GM08714 (cell line): ENCODE data around the gene RASGRF2.

Source experiments
- H3K4me3 ChIP-seq: fragments of 200-500 bp; sonication (Bioruptor generic); 2 replicates; pipeline ENCODE4 v1.5.1; 2014; ENCODE audit warnings: mild to moderate bottlenecking, low read length, inconsistent platforms
- ZNF274 ChIP-seq: IDR thresholded peaks from 2 replicates; pipeline ENCODE4 v1.6.1; 2012; ENCODE audit warnings: mild to moderate bottlenecking, low read depth, low read length

RASGRF2 gene

DNA sequence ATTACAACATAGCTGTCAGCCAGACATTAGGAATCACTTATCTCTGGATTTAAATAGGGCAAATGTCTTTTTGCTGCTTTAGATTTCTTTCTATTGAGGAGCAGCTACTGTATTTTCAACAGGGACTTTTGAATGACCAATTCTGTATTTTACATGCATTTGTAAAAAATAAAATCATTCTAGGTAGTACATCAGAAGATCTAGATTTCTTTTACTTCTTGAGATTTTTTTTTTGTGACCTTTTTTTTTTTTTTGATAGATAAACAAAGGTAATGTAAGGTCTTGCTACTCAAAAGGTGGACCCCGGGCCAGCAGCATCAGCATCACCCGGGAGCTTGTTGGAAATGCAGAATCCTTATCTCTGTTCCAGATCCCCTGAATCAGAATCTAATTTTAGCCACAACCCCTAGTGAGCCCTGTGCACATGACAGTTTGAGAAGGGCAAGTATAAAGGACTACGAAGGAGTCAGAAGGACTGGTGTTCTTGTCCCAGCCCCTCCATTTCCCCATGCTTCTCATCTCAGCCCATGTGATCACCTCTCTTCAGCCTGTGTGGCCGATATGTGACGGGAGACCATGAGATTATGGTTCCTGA is 235.3 kb downstream of the RASGRF2 start:
- no peak overlapping the region for H3K4me3 ChIP-seq
- TF ChIP-seq ZNF274, result no peak

DNA sequence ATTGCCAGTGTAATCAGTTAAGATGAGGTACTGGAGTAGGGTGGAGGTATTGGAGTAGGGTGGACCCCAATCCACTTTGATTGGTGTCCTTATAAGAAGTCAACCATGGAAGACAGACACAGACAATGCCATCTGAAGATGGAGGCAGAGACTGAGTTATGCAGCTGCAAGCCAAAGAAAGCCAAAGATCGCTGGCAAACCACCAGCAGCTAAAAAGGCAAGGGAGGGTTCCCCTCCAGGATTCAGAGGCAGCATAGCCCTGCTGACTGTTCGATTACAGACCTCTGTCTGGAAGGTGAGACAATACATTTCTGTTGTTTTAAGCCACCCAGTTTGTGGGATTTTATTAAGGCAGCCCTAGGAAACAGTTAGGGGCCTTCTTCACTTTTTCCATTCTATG is 242.5 kb downstream of the RASGRF2 start:
- H3K4me3 ChIP-seq, result no peak overlapping the region
- no peak for TF ChIP-seq ZNF274

DNA sequence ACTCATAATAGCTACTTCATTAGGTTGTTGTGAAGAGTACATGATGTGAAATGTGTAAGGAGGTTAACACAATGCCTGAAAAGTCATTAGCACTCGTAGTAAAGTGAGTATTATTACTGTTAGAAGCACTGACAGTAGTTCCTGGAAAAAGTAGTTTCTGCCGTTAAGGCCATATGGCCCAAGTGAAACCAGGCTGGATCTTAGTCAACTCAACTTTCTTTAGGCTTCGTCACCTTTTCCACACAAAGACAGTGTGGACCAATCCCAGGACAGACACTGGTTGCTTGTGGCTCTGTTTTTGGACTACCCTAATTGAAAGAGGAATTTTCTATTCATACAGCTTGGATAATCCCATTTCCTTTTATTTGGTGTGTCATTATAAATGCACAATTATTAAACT is 243.6 kb downstream of the RASGRF2 start:
- no peak overlapping the region for H3K4me3 ChIP-seq
- TF ChIP-seq ZNF274, result no peak

DNA sequence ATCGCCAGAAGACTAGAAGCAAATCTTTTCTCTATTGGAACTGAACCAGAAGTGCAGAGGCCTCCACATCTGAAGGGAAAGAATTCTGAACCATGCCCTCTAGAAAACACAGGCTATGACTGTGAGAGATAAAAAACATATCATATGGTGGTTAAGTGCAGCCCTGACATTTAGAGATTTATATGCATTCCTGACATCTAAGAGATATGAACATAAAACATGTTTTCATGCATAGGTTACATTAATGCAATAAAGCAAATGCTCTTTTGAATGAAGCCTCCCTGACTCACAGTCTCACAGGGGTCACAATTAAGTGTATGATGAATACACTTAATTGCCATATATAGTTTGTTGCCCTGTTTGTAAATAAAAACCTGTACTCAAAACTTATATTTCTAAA is 244.0 kb downstream of the RASGRF2 start:
- TF ChIP-seq ZNF274, result no peak
- no peak overlapping the region for H3K4me3 ChIP-seq

DNA sequence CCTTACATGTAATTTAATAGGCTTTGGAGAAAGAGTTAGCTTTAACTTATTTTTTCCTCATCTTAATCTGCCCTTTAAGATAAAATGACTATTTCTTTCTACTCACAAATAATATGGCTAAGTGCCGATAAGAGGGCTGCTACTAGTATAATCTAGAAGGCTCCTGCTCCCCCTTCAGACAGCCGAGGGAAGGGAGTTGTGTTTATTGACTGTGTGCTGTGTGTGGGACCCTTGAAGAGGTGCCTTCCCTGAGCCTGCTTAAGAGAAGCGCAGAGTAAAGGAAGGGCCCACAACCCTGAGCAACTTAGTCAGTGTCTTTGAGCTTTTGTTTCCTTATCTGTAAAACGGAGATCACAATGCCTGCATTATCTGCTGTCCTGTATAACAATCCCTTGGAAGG is 244.9 kb downstream of the RASGRF2 start:
- TF ChIP-seq ZNF274, result no peak
- no peak overlapping the region for H3K4me3 ChIP-seq

DNA sequence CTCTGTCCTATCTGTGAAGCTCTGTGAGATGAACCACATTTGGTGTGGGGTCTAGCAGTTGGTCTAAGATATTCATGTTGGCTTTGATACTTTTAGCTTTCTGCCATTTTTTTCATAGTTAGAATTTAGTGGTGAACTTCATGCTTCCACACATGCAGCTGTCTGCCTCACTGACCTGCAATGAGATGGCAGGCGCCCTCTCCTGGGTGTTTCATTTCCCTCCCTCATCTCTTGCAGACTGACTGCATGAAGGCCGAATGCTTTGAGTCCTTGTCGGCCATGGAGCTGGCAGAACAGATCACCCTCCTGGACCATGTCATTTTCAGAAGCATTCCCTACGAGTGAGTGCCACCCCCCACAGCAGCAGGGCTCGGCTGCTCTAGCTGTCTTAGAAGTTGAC is 246.8 kb downstream of the RASGRF2 start:
- TF ChIP-seq ZNF274, result no peak
- H3K4me3 ChIP-seq, result no peak overlapping the region

DNA sequence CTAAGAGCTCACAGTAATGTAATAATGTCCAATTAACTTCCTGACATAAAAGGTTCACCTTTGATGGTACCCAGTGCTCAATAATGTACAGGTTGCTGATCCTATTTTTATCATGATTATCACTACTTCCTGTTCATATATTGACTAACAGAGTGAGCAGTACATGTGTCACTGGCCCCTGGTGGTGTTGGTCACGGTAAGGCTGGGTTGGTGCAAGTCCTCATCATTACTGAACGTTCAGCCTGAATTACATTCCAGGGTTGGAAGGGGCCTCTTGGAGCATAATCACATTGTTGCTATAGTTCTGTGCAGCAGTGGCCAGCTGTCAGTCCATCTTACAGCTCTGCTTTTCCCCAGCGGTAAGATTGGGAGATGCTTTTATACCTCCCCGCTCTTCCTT is 248.7 kb downstream of the RASGRF2 start:
- no peak overlapping the region for H3K4me3 ChIP-seq
- TF ChIP-seq ZNF274, result no peak

DNA sequence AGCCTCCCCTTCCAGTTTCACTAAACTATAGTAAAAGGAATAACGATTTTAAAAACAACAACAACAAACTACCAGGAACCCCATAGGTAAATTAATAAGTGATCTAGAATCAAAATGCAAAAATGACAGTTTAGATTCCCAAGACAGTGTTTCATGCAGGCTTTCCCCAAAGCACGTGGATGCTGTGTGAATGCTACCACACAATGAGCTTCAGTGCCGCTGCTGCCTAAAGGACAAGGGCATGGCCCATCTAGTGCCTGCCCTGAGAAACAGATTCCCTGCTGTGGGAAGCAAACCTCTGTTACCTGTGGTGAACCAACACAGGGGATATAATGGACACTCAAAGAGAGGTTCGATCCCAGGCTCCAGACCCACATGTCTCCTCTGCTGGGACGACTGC is 249.2 kb downstream of the RASGRF2 start:
- H3K4me3 ChIP-seq, result no peak overlapping the region
- no peak for TF ChIP-seq ZNF274

DNA sequence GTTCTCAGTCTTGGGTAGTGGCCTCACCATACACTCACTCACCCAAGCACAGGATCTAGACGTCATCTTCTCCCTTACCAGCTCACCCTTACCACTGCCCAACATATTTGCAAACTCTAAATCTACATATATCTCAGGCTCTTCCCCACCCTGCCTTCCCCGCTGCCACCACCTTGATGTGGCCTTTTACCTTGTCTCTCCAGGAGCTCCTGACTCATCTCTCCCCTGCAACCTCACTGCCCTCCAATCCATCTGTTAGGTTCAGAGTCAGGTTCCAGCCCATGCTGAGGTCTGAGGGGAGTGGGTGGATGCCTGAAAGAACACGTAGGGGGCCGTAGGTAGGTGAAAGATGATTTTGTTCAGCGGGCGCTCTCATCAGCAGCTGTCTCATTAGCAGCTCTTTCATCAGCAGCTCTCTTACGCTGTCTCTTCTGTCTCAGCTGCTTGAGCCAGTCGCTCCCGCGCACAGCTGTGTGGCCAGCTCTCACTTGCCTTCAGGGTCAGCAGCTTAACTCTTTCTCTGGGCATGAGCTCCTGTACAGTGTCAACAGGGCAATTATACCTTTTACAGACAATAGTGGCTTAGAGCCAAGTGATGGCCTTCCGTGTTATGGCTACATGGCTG is 249.8 kb downstream of the RASGRF2 start:
- H3K4me3 ChIP-seq, result no peak overlapping the region
- TF ChIP-seq ZNF274, result no peak

DNA sequence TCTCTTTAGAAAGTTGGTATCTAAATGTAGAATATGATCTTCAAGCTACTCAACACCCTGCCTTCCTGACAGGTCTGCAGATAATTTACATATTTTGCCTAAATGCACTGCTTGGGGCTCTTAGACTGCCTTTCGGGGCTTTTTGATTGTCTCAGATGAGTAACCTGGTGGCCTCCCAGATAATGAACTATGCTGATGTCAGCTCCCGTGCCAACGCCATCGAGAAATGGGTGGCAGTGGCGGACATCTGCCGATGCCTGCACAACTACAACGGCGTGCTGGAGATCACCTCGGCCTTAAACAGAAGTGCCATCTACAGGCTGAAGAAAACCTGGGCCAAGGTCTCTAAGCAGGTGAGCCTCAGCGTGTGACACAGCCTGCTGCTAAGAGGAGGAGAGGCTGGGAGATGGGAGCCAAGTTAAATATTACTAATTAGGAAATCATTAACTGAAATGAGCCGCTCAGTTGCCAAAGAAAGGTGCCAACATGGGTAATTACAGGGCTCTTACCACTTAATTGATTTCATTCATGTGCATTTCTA is 252.1 kb downstream of the RASGRF2 start:
- no peak for TF ChIP-seq ZNF274
- no peak overlapping the region for H3K4me3 ChIP-seq

DNA sequence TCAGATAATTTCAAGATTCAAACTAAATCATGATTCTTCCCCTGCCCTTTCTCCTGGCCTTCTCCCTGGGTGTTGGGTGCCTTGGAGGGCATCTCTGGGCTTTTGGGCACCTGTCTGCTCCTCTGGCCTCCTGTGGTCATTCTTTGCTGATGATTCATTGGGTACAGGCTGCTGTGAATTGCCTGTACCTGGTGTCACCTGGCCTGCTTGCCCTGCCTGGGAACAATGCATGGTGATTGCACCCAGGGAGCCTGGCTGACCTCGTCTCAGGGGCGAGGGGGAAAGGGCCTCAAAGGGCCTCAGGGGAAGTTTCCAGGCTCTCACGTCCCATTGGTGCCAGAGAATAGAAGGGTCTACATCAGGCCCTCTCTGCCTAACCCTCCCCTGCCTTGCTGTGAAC is 252.9 kb downstream of the RASGRF2 start:
- TF ChIP-seq ZNF274, result no peak
- no peak overlapping the region for H3K4me3 ChIP-seq

DNA sequence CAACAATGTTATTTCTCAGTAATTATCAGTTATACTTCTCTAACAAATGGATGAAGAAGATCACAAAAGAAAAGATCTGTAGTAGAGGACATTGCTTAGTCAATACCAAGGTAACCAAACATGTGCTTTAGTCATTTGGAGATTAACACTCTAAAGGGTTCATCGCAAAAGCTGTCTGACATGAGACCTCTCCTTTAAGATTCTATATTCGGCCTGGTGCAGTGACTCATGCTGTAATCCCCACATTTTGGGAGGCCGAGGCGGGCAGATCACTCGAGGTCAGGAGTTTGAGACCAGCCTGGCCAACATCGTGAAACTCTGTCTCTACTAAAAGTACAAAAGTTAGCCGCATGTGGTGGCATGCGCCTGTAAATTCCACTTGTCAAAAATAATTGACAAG is 254.7 kb downstream of the RASGRF2 start:
- no peak overlapping the region for H3K4me3 ChIP-seq
- TF ChIP-seq ZNF274, result no peak

DNA sequence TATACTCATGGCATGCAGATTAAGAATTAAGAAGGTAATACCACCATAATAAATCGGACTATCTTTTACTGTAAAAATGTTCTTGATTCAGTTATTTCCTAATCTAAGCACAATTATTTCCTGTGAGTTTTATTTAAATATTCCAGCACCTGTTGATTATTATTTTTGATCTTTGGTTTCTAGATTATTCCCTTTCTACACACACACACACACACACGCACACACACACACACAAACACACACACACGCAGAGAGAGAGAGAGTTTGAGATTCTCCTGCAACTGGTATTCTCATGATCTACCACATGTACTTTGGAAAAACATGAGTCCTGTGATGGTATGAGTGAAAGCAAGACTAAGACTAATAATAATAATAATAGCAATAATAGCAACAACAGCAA is 256.0 kb downstream of the RASGRF2 start:
- TF ChIP-seq ZNF274, result no peak
- no peak overlapping the region for H3K4me3 ChIP-seq

DNA sequence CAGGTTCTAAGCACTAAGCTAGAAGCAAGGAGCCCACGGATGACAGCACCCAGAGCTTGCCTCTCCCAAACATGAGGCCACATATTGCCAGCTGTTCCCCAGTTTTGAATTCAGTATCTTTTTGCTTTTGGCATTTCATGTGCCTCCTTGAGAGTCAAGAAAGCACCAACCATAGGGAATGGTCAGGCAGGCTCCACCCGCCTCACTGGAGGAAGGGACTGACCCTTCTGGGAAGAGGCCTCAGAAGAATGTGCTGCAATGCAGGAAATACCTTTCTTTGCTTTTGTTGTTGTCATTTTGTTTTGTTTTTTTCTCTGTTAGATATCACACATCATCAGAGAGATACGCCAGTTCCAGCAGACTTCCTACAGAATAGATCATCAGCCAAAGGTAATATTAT is 259.2 kb downstream of the RASGRF2 start:
- TF ChIP-seq ZNF274, result no peak
- no peak overlapping the region for H3K4me3 ChIP-seq

DNA sequence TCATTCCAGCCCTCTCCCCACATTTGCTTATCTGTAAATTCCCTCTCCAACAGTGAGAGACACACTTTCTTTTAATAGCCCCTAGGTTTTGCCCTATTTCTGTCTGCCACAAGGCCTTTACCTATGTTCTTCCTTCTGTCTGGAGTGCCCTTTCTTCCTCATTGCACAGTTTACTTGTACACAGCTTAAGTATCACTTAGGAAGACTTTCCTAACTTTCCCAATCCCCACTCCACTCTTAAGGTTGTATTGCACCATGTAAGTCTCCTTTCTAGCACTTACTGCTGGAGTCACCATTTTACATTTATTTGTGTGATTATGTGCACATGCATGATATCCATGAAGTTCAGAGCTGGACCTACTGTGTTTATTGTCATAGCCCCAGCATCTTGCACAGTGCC is 262.1 kb downstream of the RASGRF2 start:
- TF ChIP-seq ZNF274, result no peak
- H3K4me3 ChIP-seq, result no peak overlapping the region

DNA sequence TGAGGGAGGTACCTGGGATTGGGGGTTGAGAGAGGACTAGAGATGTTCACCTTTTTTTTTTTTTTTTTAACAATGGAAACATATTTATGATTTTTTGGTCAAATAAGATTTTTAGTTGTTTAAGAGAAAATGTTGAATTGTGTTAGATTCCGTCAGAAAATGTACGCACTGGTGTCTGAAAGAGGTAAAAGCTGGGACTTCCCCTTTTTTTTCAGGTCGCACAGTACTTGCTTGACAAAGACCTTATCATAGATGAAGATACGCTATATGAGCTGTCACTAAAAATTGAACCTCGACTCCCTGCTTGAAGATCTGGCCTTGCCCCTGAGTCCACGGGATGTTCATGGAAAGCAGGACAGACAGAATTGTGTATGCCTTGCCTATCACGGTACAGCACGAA is 265.3 kb downstream of the RASGRF2 start:
- H3K4me3 ChIP-seq, result no peak overlapping the region
- TF ChIP-seq ZNF274, result no peak
